Ovary (tissue), 9 donors: ENCODE data around the gene ALOX12. TPM values are rescaled to one million over a fixed set of nuclear protein-coding genes. Genes with fewer than 3 reads are reported as not detected.

Experiments used
- DNase-seq, 5 donors: peaks; one replicate each; pipeline ENCODE4 v3.0.0-alpha.2; 2019 to 2020
- H3K27ac ChIP-seq, 2 donors: fragments of 200-600 bp; one replicate each; pipeline versions ENCODE4 v1.5.1 to v1.8.0; 2019 to 2022
- H3K27me3 ChIP-seq: fragments of 200-600 bp; one replicate; pipeline ENCODE4 v1.8.0; 2022
- H3K36me3 ChIP-seq: fragments of 200-600 bp; sonication (generic); one replicate; pipeline ENCODE4 v1.5.1; 2019
- H3K4me1 ChIP-seq: one replicate; pipeline ENCODE4 v1.8.1; 2013; ENCODE audit warnings: mild to moderate bottlenecking, moderate library complexity; ENCODE audit not compliant: insufficient read depth
- H3K4me3 ChIP-seq: fragments of 200-600 bp; sonication (generic); one replicate; pipeline ENCODE4 v1.5.1; 2017
- H3K9me3 ChIP-seq, 2 donors: fragments of 200-600 bp in 1 of 2; sonication (generic) in 1 of 2; one replicate each; pipeline versions ENCODE4 v1.5.1 to v1.8.1; 2013 to 2019; ENCODE audit warnings: mild to moderate bottlenecking in 1 of 2, moderate library complexity in 1 of 2
- EP300 ChIP-seq: sonication (generic); formaldehyde crosslinking; IDR thresholded peaks from one replicate; pipeline ENCODE4 v1.6.1; 2017; ENCODE audit warnings: antibody characterized with exemption
- POLR2A ChIP-seq: fragments of 450-650 bp; IDR thresholded peaks from one replicate; pipeline ENCODE4 v1.6.1; 2017; ENCODE audit warnings: antibody characterized with exemption, mild to moderate bottlenecking, moderate library complexity
- WGBS, 3 donors: extraction: QIAGEN DNeasy Blood & Tissue Kit in 1 of 3; methylation state at CpG; one replicate each; pipeline versions ENCODE4 v1.1.5 to v1.1.7; 2013 to 2017; 5-methylcytosine and 5-hydroxymethylcytosine counted together
- intact Hi-C, 4 donors: fragments of 100-400 bp; cut with DNase I; formaldehyde crosslinking; loops; one replicate each; pipeline versions ENCODE4 v1.11.0 to v1.15.1; 2022 to 2023
- polyA plus RNA-seq, 2 donors: library from polyadenylated mRNA; stranded (reverse); fragments of 200-250 nt in 1 of 2; fragments of 350-450 nt in 1 of 2; fragmentation: Illumina TruSeq in 1 of 2; extraction: RNeasy Lipid Tissue Mini Kit (QIAGEN cat#74804) in 1 of 2; gene quantifications; one replicate each; pipeline ENCODE4 v1.2.3, GENCODE V29; 2013 to 2014
- total RNA-seq, 7 donors: library from RNA; depleted of rRNA in 2 of 7; stranded (reverse); fragments of >200 nt in 2 of 7; fragmentation: NEBNext Ultra II Directional in 3 of 7; extraction: Animal tissue kit (Norgen Biotek cat#: 25700) in 3 of 7; gene quantifications; one replicate each; pipeline versions ENCODE4 v1.1.0 to v1.2.4, GENCODE V29; 2016 to 2023
- TF ChIP-seq, protein P1 (sequence below), 3 donors: fragments of 450-650 bp in 2 of 3; fragments of 200-600 bp in 1 of 3; IDR thresholded peaks; one replicate each; pipeline versions ENCODE4 v1.5.1 to v1.8.0; 2016 to 2022; ENCODE audit warnings: antibody characterized with exemption in 3 of 3, mild to moderate bottlenecking in 1 of 3
- donor health status: DM: no; HTN: no; CAD: no; lungs with moderate emphysema.
- donor health status: DM: no; HTN: no; CAD: no.
- donor health status: Bipolar disorder and iron deficiency.
- donor health status: DM: yes; HTN: yes; CAD: no.
- donor health status: DM: no; HTN: no; CAD: no.
- donor health status: DM: yes; HTN: yes; CAD: no.

ALOX12 gene
- total and polyA plus RNA-seq, 9 donors, result 0.05 to 0.74 (median 0.56) TPM; not detected in 5

DNA sequence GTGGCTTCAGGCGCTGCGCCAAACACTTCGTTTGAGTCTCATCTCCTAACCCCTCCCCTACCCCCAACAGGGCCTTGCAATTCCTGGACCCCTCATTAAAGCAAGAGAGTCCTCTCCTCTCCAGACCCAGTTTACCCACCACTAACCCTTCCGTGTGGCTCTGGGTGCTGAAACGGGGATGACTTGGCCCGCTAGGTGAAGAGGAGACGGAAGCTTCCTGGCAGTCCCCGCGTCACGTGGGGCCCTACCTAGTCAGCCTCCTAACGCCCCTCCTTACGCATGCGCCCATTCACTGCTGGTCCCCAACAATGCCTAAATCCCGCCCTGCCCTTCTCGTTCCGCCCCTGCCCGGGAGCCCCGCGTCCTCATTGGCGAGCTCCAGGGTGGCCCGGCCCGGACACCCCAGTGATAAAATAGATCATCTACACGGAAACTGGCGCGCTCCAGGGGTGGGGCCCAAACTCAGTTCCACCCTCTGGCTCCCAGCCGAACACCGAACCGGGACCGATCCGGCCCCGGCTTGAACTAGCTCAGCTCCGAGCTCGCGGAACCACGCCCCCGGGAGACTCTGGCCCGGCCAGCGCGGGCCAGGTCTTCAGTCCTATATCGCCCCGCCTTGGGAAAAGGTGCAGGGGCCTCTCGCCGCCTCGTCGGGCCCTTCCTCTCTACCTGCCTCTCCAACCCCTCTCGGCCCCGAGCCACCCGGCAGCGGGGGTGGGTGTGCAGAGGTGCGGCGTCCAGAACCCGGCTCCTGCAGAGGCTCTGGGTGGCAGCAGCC, 39.9 kb downstream of the ALOX12 start, which contains the start of gene SLC16A13:
SLC16A13 (plus strand) TSS at position 425 of the 778 bp plus-strand sequence. CDS start 368 bp downstream, outside the sequence.
- Histone ChIP-seq H3K4me1 (peaks cover 2% of the 10 kb centered on the region), H3K27me3 (no peaks in the 10 kb centered on the region), H3K36me3 (no peaks in the 10 kb centered on the region), H3K27ac (peak within 1 kb of the TSS; percentile 11 to 39), H3K9me3 (no peaks in the 10 kb centered on the region), H3K4me3 (peak within 1 kb of the TSS; percentile 59)
- WGBS, 3 donors, result 0% methylated on average over 24 to 52 of the region's 52 CpGs
- peak; percentile 81 to 93 (median 89) for DNase-seq
- TF ChIP-seq EP300 (no peak), POLR2A (no peak)
- TF ChIP-seq, protein P1, sequence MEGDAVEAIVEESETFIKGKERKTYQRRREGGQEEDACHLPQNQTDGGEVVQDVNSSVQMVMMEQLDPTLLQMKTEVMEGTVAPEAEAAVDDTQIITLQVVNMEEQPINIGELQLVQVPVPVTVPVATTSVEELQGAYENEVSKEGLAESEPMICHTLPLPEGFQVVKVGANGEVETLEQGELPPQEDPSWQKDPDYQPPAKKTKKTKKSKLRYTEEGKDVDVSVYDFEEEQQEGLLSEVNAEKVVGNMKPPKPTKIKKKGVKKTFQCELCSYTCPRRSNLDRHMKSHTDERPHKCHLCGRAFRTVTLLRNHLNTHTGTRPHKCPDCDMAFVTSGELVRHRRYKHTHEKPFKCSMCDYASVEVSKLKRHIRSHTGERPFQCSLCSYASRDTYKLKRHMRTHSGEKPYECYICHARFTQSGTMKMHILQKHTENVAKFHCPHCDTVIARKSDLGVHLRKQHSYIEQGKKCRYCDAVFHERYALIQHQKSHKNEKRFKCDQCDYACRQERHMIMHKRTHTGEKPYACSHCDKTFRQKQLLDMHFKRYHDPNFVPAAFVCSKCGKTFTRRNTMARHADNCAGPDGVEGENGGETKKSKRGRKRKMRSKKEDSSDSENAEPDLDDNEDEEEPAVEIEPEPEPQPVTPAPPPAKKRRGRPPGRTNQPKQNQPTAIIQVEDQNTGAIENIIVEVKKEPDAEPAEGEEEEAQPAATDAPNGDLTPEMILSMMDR (IDR thresholded peaks at IDR 0.05), result no peak
- intact Hi-C loops, result no loop called here

DNA sequence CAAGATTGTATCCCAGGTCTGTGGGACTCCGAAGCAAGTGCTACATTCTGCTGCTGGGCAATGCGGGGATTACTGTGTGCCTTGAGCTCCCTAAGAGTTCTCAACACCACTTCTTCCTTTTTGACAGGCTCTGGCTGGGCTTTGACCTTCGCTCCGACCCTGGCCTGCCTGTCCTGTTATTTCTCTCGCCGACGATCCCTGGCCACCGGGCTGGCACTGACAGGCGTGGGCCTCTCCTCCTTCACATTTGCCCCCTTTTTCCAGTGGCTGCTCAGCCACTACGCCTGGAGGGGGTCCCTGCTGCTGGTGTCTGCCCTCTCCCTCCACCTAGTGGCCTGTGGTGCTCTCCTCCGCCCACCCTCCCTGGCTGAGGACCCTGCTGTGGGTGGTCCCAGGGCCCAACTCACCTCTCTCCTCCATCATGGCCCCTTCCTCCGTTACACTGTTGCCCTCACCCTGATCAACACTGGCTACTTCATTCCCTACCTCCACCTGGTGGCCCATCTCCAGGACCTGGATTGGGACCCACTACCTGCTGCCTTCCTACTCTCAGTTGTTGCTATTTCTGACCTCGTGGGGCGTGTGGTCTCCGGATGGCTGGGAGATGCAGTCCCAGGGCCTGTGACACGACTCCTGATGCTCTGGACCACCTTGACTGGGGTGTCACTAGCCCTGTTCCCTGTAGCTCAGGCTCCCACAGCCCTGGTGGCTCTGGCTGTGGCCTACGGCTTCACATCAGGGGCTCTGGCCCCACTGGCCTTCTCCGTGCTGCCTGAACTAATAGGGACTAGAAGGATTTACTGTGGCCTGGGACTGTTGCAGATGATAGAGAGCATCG, 42.4 kb downstream of the ALOX12 start:
- DNase-seq, result peak in 1 of 5 donors; percentile 33
- Histone ChIP-seq H3K27me3 (peaks cover 4% of the 10 kb centered on the region), H3K4me1 (peaks cover 12% of the 10 kb centered on the region), H3K27ac (no peak overlapping the region), H3K4me3 (no peak overlapping the region), H3K36me3 (no peaks in the 10 kb centered on the region), H3K9me3 (no peaks in the 10 kb centered on the region)
- WGBS, 3 donors, result 78 to 86% (median 86%) methylated on average over 19 of the region's 19 CpGs
- intact Hi-C loops, result no loop called here
- TF ChIP-seq POLR2A (no peak), EP300 (no peak)
- TF ChIP-seq, protein P1 (IDR thresholded peaks at IDR 0.05), result no peak

DNA sequence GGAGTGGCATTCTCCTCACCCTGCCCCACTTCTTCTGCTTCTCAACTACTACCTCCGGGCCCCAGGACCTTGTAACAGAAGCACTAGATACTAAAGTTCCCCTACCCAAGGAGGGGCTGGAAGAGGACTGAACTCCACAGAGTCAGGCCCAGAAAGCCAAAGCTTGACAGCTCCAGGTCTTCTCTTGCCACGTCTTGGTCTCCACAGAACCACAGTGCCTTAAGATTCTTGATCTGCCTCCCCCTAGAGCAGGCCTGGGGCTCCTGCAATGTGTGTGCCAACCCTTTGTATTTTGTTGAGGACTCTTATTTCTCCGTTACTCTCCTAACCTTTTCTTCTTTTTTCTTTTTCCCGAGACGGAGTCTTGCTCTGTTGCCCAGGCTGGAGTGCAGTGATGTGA, 44.0 kb downstream of the ALOX12 start:
- intact Hi-C loops, result loop anchor here in 2 of 4 donors (5.0 to 10.0 kb wide), 2 partner anchors 135 to 252 kb away; partner anchors contain the start of genes ASGR1 (in 1 of the 2) and YBX2 (in 1 of the 2)
- Histone ChIP-seq H3K27me3 (peaks cover 4% of the 10 kb centered on the region), H3K9me3 (no peaks in the 10 kb centered on the region), H3K4me1 (peaks cover 16% of the 10 kb centered on the region), H3K27ac (no peak overlapping the region), H3K4me3 (no peak overlapping the region), H3K36me3 (no peaks in the 10 kb centered on the region)
- DNase-seq, result no peak
- no peak for TF ChIP-seq POLR2A
- TF ChIP-seq, protein P1 (IDR thresholded peaks at IDR 0.05), result no peak
- TF ChIP-seq EP300, result no peak
- 92 to 99% (median 93%) methylated on average over 5 of the region's 5 CpGs for WGBS, 3 donors
